DMS114 treated with DMSO at 0.1 percent for 48 hours (cell line): ENCODE data around the gene CFAP97.

ENCODE experiments used
- DNase-seq: peaks from one replicate; lab custom pipeline; 2025; ENCODE audit not compliant: unreplicated experiment; lab: John Stamatoyannopoulos, UW

The CFAP97 gene

DNA sequence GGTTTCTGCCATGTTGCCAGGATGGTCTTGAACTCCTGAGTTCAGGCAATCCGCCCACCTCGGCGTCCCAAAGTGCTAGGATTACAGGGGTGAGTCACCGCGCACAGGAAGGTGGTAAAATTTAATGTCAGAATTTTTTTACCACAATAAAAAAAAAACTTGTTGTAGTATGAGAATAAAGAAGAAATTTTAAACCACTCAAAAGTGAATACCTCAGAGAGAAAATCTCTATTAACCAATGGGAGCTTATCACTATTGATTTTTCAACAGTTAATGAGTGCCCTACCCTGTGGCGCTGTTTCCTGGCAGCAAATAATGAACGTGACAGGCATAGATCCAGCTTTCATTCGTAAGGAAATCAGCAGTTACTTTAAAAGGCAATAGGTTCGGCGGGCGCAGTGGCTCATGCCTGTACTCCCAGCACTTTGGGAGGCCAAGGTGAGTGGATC lies 93.4 kb downstream of the CFAP97 start:
- DNase-seq, result no peak

DNA sequence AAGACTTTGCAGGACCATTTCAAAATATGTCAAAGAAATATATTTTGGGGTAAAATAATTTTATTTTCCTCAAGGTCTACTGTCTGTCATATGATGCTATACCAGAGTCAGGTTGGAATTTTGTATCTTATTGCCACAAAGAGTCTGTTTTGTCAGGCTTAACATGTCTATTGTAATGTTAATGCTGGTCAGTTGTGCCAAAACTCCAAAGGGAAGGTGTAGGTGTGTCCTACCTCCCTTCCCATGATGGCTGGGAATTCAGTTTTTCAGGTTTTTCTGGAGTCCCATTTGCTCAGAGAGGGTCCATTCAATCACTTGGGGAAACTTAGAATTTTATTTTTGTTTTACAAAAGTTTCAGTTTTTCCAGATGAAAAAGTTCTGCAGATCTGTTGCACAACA lies 94.1 kb downstream of the CFAP97 start:
- no peak for DNase-seq
